Choroid plexus epithelial cell (primary cell): Measurements from ENCODE around the gene ADORA2B.

ENCODE experiments used
- DNase-seq: peaks from one replicate; pipeline ENCODE4 v3.0.0-alpha.2; 2010; ENCODE audit warnings: low read depth
- H3K4me3 ChIP-seq: 2 replicates; pipeline ENCODE4 v1.5.1; 2011; ENCODE audit warnings: low read depth, mild to moderate bottlenecking, control low read depth, low read length, moderate library complexity
- TF ChIP-seq, protein P1 (sequence below): conservative IDR thresholded peaks from 2 replicates; pipeline ENCODE4 v1.5.1; 2011; ENCODE audit warnings: low read depth, mild to moderate bottlenecking, control low read depth, inconsistent platforms, low read length, moderate library complexity

Gene ADORA2B

GRCh38 chr17:15955793-15956541 lies 11.0 kb downstream of the ADORA2B start:
- TF ChIP-seq, protein P1, sequence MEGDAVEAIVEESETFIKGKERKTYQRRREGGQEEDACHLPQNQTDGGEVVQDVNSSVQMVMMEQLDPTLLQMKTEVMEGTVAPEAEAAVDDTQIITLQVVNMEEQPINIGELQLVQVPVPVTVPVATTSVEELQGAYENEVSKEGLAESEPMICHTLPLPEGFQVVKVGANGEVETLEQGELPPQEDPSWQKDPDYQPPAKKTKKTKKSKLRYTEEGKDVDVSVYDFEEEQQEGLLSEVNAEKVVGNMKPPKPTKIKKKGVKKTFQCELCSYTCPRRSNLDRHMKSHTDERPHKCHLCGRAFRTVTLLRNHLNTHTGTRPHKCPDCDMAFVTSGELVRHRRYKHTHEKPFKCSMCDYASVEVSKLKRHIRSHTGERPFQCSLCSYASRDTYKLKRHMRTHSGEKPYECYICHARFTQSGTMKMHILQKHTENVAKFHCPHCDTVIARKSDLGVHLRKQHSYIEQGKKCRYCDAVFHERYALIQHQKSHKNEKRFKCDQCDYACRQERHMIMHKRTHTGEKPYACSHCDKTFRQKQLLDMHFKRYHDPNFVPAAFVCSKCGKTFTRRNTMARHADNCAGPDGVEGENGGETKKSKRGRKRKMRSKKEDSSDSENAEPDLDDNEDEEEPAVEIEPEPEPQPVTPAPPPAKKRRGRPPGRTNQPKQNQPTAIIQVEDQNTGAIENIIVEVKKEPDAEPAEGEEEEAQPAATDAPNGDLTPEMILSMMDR: no peak
- no peak overlapping the region for H3K4me3 ChIP-seq
- no peak for DNase-seq

- no peak for DNase-seq
- no peak overlapping the region for H3K4me3 ChIP-seq
- TF ChIP-seq, protein P1: no peak
Measured at GRCh38 chr17:15957206-15957605, 12.3 kb downstream of the ADORA2B start.

DNA sequence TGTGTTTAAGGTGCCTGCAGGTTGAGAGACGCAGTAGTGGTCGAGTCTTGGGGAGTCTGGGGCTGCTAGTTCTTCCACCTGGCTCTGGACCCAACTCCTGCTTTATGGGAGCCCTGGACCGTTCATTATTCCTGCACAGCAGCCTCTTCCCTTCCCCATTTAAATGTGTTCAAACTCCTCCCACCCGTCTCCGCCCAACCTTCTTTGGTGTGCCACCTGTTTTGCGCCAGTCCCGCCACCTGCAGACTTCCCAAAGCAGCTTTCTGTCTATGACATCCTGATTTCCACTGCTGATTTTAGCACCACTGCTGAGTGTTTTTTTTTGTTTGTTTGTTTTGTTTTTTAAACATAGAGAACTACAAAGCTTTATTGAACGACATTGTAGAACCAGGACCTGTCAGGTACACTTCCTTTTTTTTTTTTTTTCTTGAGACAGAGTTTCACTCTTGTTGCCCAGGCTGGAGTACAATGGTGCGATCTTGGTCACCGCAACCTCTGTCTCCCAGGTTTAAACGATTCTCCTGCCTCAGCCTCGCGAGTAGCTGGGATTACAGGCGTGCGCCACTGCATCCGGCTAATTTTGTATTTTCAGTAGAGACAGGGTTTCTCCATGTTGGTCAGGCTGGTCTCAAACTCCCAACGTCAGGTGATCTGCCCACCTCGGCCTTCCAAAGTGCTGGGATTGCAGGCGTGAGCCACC lies 12.8 kb downstream of the ADORA2B start:
- TF ChIP-seq, protein P1: no peak
- H3K4me3 ChIP-seq: no peak overlapping the region

GRCh38 chr17:15958484-15958854 lies 13.5 kb downstream of the ADORA2B start:
- no peak for DNase-seq
- H3K4me3 ChIP-seq: no peak overlapping the region
- TF ChIP-seq, protein P1: no peak

More for the DNA sequence above, 12.8 kb downstream of the ADORA2B start:
- no peak for DNase-seq

- peak; percentile 74 for DNase-seq
- TF ChIP-seq, protein P1: no peak
- H3K4me3 ChIP-seq: no peak overlapping the region
Measured at GRCh38 chr17:15963670-15964110, 18.8 kb downstream of the ADORA2B start.

DNA sequence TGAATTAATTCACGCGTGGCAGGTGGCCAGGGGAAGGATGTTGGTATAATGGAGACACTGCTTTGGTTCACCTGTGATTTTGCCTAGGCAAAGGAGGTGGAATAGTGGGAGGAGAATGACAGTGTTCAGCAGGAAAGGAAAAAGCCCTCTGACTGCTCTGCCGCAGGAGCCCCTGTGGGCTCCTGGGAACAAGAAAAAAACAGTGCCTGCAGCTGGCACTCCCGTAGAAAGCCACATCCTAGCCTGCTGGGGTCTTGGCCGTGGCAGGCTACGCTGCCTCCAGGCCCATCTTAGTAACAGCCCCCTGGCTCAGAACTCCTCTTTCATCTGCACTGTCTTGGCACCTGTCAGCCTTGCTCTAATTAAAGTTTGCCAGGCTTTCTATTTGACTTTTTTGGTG lies 20.6 kb downstream of the ADORA2B start:
- H3K4me3 ChIP-seq: no peak overlapping the region
- no peak for DNase-seq
- TF ChIP-seq, protein P1: no peak
